ENCODE results near the gene CDC42BPB. TPM values are rescaled to one million over a fixed set of nuclear protein-coding genes. Genes with fewer than 3 reads are reported as not detected.

The CDC42BPB gene
- total and polyA plus RNA-seq, 2 of the 13 experiments (the other 11 are each of a cell fraction or from before 2014, with no cell fraction given), result 19.7 to 32.3 TPM

GRCh38 chr14:103084021-103084919, 26.9 kb upstream of the CDC42BPB start, which contains the start of gene LBHD2 (continued):
- 0 out of 2 replicates have a peak, but pooled peaks have one; percentile 14 for TF ChIP-seq ZNF574 (CRISPR knock-in tag; IDR thresholded peaks at IDR 0.05)
- peak; percentile 52; the same call in 1 of the 2 replicates for TF ChIP-seq ZNF121 (CRISPR knock-in tag; IDR thresholded peaks at IDR 0.05)
- no peak for TF ChIP-seq MIER3 (CRISPR knock-in tag; IDR thresholded peaks at IDR 0.05; ENCODE audit: borderline replicate concordance)
- TF ChIP-seq ZNF563 (CRISPR knock-in tag; IDR thresholded peaks at IDR 0.05), result 0 out of 2 replicates have a peak, but pooled peaks have one; percentile 52
- no peak for TF ChIP-seq MAFF (IDR thresholded peaks at IDR 0.05; ENCODE audit: low read depth, low read length)
- no peak for TF ChIP-seq ZNF510 (CRISPR knock-in tag; IDR thresholded peaks at IDR 0.05; ENCODE audit: low read depth)
- TF ChIP-seq FOXA3 (CRISPR knock-in tag; IDR thresholded peaks at IDR 0.05), result no peak
- 0 out of 2 replicates have a peak, but pooled peaks have one; percentile 32 for TF ChIP-seq CHCHD3 (CRISPR knock-in tag; IDR thresholded peaks at IDR 0.05)
- peak; percentile 61 for TF ChIP-seq ZNF687 (CRISPR knock-in tag; IDR thresholded peaks at IDR 0.05)
- no peak for TF ChIP-seq ZNF569 (CRISPR knock-in tag; IDR thresholded peaks at IDR 0.05; ENCODE audit: borderline replicate concordance)
- no peak for TF ChIP-seq ZNF550 (CRISPR knock-in tag; IDR thresholded peaks at IDR 0.05; ENCODE audit: borderline replicate concordance)
- peak; percentile 40; the same call in 1 of the 2 replicates for TF ChIP-seq GABPB1 (CRISPR knock-in tag; IDR thresholded peaks at IDR 0.05)
- 0 out of 2 replicates have a peak, but pooled peaks have one; percentile 56 for TF ChIP-seq ZNF274 (CRISPR knock-in tag; IDR thresholded peaks at IDR 0.05)
- no peak for TF ChIP-seq MEIS2 (CRISPR knock-in tag; IDR thresholded peaks at IDR 0.05)
- TF ChIP-seq CREB1 (IDR thresholded peaks at IDR 0.05), result no peak
- no peak for TF ChIP-seq CREB1 (CRISPR knock-in tag; IDR thresholded peaks at IDR 0.05)
- TF ChIP-seq ZNF607 (CRISPR knock-in tag; IDR thresholded peaks at IDR 0.05; ENCODE audit: borderline replicate concordance), result 0 out of 2 replicates have a peak, but pooled peaks have one; percentile 30
- TF ChIP-seq ZC3H13 (CRISPR knock-in tag; IDR thresholded peaks at IDR 0.05), result no peak
- TF ChIP-seq NR2F1 (CRISPR knock-in tag; IDR thresholded peaks at IDR 0.05), result no peak
- TF ChIP-seq ZNF747 (CRISPR knock-in tag; IDR thresholded peaks at IDR 0.05; ENCODE audit: borderline replicate concordance), result no peak
